T-helper 1 cell treated with Interleukin-12 subunit alpha and Interleukin-12 subunit beta and Interleukin-4 antibody, amounts not matched to agents 30 μg/mL and 1 μg/mL, for 36 hours (primary cell): ENCODE data around the gene NELFB.

Experiments
- H3K27ac Mint-ChIP-seq: one replicate; pipeline ENCODE4 v1.8.0; 2021; ENCODE audit warnings: mild to moderate bottlenecking, mixed read lengths
- H3K27me3 Mint-ChIP-seq: one replicate; pipeline ENCODE4 v1.8.0; 2021; ENCODE audit warnings: low read depth, mixed read lengths
- H3K36me3 Mint-ChIP-seq: one replicate; pipeline ENCODE4 v1.8.0; 2021; ENCODE audit warnings: low read depth, mixed read lengths
- H3K4me1 Mint-ChIP-seq: one replicate; pipeline ENCODE4 v1.8.0; 2021; ENCODE audit warnings: low read depth, mixed read lengths
- H3K4me3 Mint-ChIP-seq: one replicate; pipeline ENCODE4 v1.8.0; 2021; ENCODE audit warnings: mild to moderate bottlenecking, moderate library complexity, mixed read lengths
- H3K9me3 Mint-ChIP-seq: one replicate; pipeline ENCODE4 v1.8.0; 2021; ENCODE audit warnings: mixed read lengths

Gene NELFB

GRCh38 chr9:137228968-137229896 is 25.9 kb upstream of the NELFB start:
- H3K4me3 Mint-ChIP-seq, result no peak overlapping the region
- peaks cover 3% of the 10 kb centered on the region for H3K4me1 Mint-ChIP-seq
- no peaks in the 10 kb centered on the region for H3K27me3 Mint-ChIP-seq
- H3K27ac Mint-ChIP-seq, result no peak overlapping the region
- no peaks in the 10 kb centered on the region for H3K9me3 Mint-ChIP-seq
- no peaks in the 10 kb centered on the region for H3K36me3 Mint-ChIP-seq

- no peak overlapping the region for H3K4me3 Mint-ChIP-seq
- no peaks in the 10 kb centered on the region for H3K36me3 Mint-ChIP-seq
- no peaks in the 10 kb centered on the region for H3K27me3 Mint-ChIP-seq
- H3K9me3 Mint-ChIP-seq, result no peaks in the 10 kb centered on the region
- H3K27ac Mint-ChIP-seq, result no peak overlapping the region
- H3K4me1 Mint-ChIP-seq, result peaks cover 3% of the 10 kb centered on the region
These were observed 25.0 kb upstream of the NELFB start for GRCh38 chr9:137229903-137230704.

GRCh38 chr9:137230705-137231371 is 24.3 kb upstream of the NELFB start, which contains the start of gene SLC34A3:
Gene SLC34A3, plus strand, starts transcription at chr9:137230901. Its CDS starts 802 bp downstream, at chr9:137231703.
- Mint-ChIP-seq H3K36me3 (no peaks in the 10 kb centered on the region), H3K4me1 (peaks cover 3% of the 10 kb centered on the region), H3K4me3 (no peak within 1 kb of the TSS), H3K27me3 (no peaks in the 10 kb centered on the region), H3K27ac (no peak within 1 kb of the TSS), H3K9me3 (no peaks in the 10 kb centered on the region)

DNA sequence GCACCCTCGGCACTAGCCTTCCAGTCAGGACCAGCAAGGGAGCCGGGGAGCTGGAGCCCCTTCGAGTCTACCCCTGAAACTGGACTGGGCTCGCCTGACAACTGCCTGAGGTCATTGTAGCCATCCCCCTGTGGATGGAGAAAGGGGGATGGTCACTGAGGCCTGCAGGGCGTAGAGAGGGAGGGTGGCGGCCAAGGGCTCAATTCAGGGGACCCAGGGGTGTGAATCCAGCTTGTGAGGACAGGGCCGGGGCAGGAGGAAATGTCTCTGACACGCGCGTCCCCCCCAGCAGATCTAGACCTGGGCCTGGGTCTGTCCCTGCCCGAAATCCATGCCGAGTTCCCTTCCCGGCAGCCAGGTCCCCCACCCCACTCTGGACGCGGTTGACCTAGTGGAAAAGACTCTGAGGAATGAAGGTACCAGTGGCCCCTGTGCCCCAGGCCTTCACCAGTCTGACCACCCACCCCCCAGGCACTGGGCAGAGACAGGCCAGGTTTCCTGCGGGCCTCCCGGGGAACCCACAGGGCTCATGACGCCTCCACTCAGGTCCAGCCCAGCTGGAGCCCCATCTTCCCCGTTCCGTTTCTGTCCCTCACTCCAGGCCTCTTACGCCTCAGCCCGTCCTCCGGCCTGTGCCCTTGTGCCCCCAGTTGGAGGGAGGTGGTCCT is 23.6 kb upstream of the NELFB start:
- Mint-ChIP-seq H3K4me3 (no peak overlapping the region), H3K27ac (no peak overlapping the region), H3K4me1 (peaks cover 3% of the 10 kb centered on the region), H3K36me3 (no peaks in the 10 kb centered on the region), H3K9me3 (no peaks in the 10 kb centered on the region), H3K27me3 (no peaks in the 10 kb centered on the region)

- Mint-ChIP-seq H3K27me3 (no peaks in the 10 kb centered on the region), H3K9me3 (no peaks in the 10 kb centered on the region), H3K36me3 (no peaks in the 10 kb centered on the region), H3K4me3 (no peak overlapping the region), H3K4me1 (peaks cover 3% of the 10 kb centered on the region), H3K27ac (no peak overlapping the region)
These were observed 23.0 kb upstream of the NELFB start for GRCh38 chr9:137232101-137232500.

- Mint-ChIP-seq H3K36me3 (no peaks in the 10 kb centered on the region), H3K9me3 (no peaks in the 10 kb centered on the region), H3K4me3 (no peak overlapping the region), H3K27me3 (no peaks in the 10 kb centered on the region), H3K4me1 (peaks cover 2% of the 10 kb centered on the region), H3K27ac (no peak overlapping the region)
These were observed 22.6 kb upstream of the NELFB start for GRCh38 chr9:137232510-137232909.

DNA sequence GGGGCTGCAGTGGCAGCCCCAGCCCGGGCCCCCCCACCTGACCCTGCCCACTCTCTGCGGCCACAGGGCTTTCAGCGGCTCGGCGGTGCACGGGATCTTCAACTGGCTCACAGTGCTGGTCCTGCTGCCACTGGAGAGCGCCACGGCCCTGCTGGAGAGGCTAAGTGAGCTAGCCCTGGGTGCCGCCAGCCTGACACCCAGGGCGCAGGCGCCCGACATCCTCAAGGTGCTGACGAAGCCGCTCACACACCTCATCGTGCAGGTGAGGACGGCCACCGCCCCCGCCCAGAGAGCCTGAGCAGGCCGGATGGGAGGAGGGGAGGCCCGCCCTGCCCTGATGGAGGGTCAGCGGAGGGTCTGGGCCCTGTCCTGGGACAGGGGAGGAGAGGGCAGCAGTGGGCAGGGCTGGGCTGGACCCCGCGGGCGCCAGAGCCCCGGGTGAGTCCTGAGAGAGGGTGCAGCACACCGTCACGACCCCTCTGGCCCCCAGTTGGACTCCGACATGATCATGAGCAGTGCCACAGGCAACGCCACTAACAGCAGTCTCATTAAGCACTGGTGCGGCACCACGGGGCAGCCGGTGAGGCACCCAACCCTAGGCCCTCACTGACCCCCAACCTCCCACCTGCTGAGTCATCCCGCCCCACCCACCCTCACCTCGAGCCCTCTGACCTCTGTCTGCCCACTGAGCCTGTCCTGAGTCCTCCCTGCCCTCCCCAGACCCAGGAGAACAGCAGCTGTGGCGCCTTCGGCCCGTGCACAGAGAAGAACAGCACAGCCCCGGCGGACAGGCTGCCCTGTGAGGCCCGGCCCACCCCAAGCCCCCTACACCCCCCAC is 21.8 kb upstream of the NELFB start:
- H3K9me3 Mint-ChIP-seq, result no peaks in the 10 kb centered on the region
- no peaks in the 10 kb centered on the region for H3K27me3 Mint-ChIP-seq
- no peak overlapping the region for H3K4me3 Mint-ChIP-seq
- no peak overlapping the region for H3K27ac Mint-ChIP-seq
- no peaks in the 10 kb centered on the region for H3K4me1 Mint-ChIP-seq
- H3K36me3 Mint-ChIP-seq, result no peaks in the 10 kb centered on the region

DNA sequence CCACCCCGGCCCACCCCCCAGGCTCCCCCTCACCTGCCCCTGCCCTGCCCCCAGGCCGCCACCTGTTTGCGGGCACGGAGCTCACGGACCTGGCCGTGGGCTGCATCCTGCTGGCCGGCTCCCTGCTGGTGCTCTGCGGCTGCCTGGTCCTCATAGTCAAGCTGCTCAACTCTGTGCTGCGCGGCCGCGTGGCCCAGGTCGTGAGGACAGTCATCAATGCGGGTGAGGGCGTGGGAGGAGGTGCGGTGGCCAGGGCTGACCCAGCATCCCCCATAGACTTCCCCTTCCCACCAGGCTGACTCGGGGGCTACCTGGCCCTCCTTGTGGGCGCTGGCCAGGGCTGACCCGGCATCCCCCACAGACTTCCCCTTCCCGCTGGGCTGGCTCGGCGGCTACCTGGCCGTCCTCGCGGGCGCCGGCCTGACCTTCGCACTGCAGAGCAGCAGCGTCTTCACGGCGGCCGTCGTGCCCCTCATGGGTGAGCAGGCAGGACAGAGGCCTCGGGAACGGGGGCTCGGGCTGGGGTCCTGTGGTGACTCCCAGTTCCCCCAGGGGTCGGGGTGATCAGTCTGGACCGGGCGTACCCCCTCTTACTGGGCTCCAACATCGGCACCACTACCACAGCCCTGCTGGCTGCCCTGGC is 21.0 kb upstream of the NELFB start:
- Mint-ChIP-seq H3K4me3 (no peak overlapping the region), H3K36me3 (no peaks in the 10 kb centered on the region), H3K27me3 (no peaks in the 10 kb centered on the region), H3K4me1 (peaks cover 2% of the 10 kb centered on the region), H3K27ac (no peak overlapping the region), H3K9me3 (no peaks in the 10 kb centered on the region)

- H3K4me3 Mint-ChIP-seq, result no peak overlapping the region
- H3K27me3 Mint-ChIP-seq, result no peaks in the 10 kb centered on the region
- H3K9me3 Mint-ChIP-seq, result no peaks in the 10 kb centered on the region
- no peaks in the 10 kb centered on the region for H3K36me3 Mint-ChIP-seq
- H3K4me1 Mint-ChIP-seq, result peaks cover 2% of the 10 kb centered on the region
- H3K27ac Mint-ChIP-seq, result no peak overlapping the region
These were observed 20.2 kb upstream of the NELFB start for GRCh38 chr9:137234758-137235423.

GRCh38 chr9:137235424-137236237 is 19.5 kb upstream of the NELFB start:
- Mint-ChIP-seq H3K4me1 (peaks cover 2% of the 10 kb centered on the region), H3K4me3 (no peak overlapping the region), H3K27me3 (no peaks in the 10 kb centered on the region), H3K9me3 (no peaks in the 10 kb centered on the region), H3K36me3 (no peaks in the 10 kb centered on the region), H3K27ac (no peak overlapping the region)

- Mint-ChIP-seq H3K36me3 (peaks cover 4% of the 10 kb centered on the region), H3K27me3 (no peaks in the 10 kb centered on the region), H3K9me3 (no peaks in the 10 kb centered on the region), H3K27ac (no peak overlapping the region), H3K4me3 (no peak overlapping the region), H3K4me1 (peaks cover 2% of the 10 kb centered on the region)
These were observed 18.7 kb upstream of the NELFB start for GRCh38 chr9:137236238-137236935.
